HEK293T (cell line): ENCODE results near the gene BLOC1S3.

Experiments
- CTCF ChIA-PET: fragments of 350-600 bp; formaldehyde crosslinking; extraction: SDS; loops from one replicate; lab custom pipeline; 2021; ENCODE audit warnings: antibody characterized with exemption, inconsistent platforms; lab: Yijun Ruan, JAX
- POLR2A ChIA-PET: fragments of 350-600 bp; formaldehyde crosslinking; extraction: SDS; loops from one replicate; lab custom pipeline; 2020; ENCODE audit warnings: antibody characterized with exemption, inconsistent platforms; lab: Yijun Ruan, JAX
- DNase-seq: peaks from one replicate; pipeline ENCODE4 v3.0.0; 2012; ENCODE audit warnings: mixed read lengths; ENCODE audit errors: extremely low spot score
- ARNT ChIP-seq: fragments of 450-650 bp; IDR thresholded peaks from 2 replicates; pipeline ENCODE4 v1.6.1; 2017; ENCODE audit warnings: mild to moderate bottlenecking
- BHLHE40 ChIP-seq: fragments of 450-650 bp; IDR thresholded peaks from 2 replicates; pipeline ENCODE4 v1.6.1; 2016; ENCODE audit warnings: mild to moderate bottlenecking, moderate library complexity, borderline replicate concordance
- CTBP1 ChIP-seq: fragments of 450-650 bp; IDR thresholded peaks from 2 replicates; pipeline ENCODE4 v1.6.1; 2016; ENCODE audit warnings: borderline replicate concordance
- ELF4 ChIP-seq: fragments of 450-650 bp; IDR thresholded peaks from 2 replicates; pipeline ENCODE4 v1.6.1; 2017; ENCODE audit warnings: antibody characterized with exemption
- FOXA1 ChIP-seq: fragments of 450-650 bp; IDR thresholded peaks from 2 replicates; pipeline ENCODE4 v1.6.1; 2016; ENCODE audit warnings: mild to moderate bottlenecking
- FOXK2 ChIP-seq: fragments of 450-650 bp; IDR thresholded peaks from 2 replicates; pipeline ENCODE4 v1.6.1; 2016; ENCODE audit warnings: mild to moderate bottlenecking
- FOXM1 ChIP-seq: fragments of 450-650 bp; IDR thresholded peaks from 2 replicates; pipeline ENCODE4 v1.6.1; 2017; ENCODE audit warnings: mild to moderate bottlenecking, borderline replicate concordance
- HDGF ChIP-seq: fragments of 450-650 bp; IDR thresholded peaks from 2 replicates; pipeline ENCODE4 v1.6.1; 2017; ENCODE audit warnings: antibody characterized with exemption, borderline replicate concordance
- L3MBTL2 ChIP-seq: fragments of 450-650 bp; conservative IDR thresholded peaks from 2 replicates; pipeline ENCODE4 v1.6.1; 2016; ENCODE audit warnings: mild to moderate bottlenecking
- LEF1 ChIP-seq: fragments of 450-650 bp; IDR thresholded peaks from 2 replicates; pipeline ENCODE4 v1.6.1; 2017; ENCODE audit warnings: mild to moderate bottlenecking, borderline replicate concordance
- NFRKB ChIP-seq: fragments of 450-650 bp; IDR thresholded peaks from 2 replicates; pipeline ENCODE4 v1.6.1; 2016; ENCODE audit warnings: mild to moderate bottlenecking, moderate library complexity
- SP1 ChIP-seq: fragments of 450-650 bp; IDR thresholded peaks from 2 replicates; pipeline ENCODE4 v1.6.1; 2017
- SUZ12 ChIP-seq: fragments of 450-650 bp; IDR thresholded peaks from 2 replicates; pipeline ENCODE4 v1.6.1; 2016; ENCODE audit warnings: mild to moderate bottlenecking
- TARDBP ChIP-seq: fragments of 450-650 bp; IDR thresholded peaks from 2 replicates; pipeline ENCODE4 v1.6.1; 2016
- ZNF384 ChIP-seq: fragments of 450-650 bp; IDR thresholded peaks from 2 replicates; pipeline ENCODE4 v1.6.1; 2016
- TF ChIP-seq, protein P1 (sequence below): fragments of 450-650 bp; IDR thresholded peaks from 2 replicates; pipeline ENCODE4 v1.6.1; 2016

Gene BLOC1S3

DNA sequence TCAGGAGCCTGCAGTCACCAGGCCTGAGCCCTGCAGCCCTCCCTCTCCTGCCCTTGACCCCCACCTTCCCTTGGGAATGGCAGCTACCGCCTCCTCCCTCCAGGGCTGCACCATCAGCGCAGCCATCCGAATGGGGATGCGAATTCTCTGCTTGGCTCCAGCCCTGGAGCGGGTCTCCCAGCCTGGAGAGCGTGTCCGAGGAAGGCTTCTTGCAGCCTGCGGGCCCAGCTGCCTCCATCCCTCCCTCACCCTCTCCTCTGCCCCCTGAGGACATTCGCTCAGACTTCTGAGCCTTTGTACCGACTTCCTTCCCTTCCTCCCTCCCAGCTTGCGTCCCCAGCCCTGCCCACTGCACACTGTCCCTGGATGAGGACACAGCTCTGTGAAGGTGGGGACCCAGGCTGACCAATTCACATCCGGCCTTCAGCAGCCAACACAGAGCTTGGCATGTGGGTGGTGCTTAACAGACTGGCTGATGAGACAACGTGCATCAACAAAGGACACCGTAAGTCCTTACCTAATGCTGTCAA, 11.8 kb upstream of the BLOC1S3 start:
- ChIA-PET CTCF (no interaction called here), POLR2A (interaction anchor here (2.2 kb wide), 1 partner anchor 11 kb away, joined by 8 read pairs; the partner anchor contains the start of genes BLOC1S3 and TRAPPC6A)
- TF ChIP-seq FOXA1 (no peak), BHLHE40 (no peak), NFRKB (no peak), SP1 (no peak), FOXK2 (no peak), ARNT (no peak), LEF1 (no peak), FOXM1 (no peak), TARDBP (no peak), ZNF384 (no peak), HDGF (no peak), ELF4 (no peak), SUZ12 (no peak), L3MBTL2 (no peak), CTBP1 (no peak)
- TF ChIP-seq, protein P1, sequence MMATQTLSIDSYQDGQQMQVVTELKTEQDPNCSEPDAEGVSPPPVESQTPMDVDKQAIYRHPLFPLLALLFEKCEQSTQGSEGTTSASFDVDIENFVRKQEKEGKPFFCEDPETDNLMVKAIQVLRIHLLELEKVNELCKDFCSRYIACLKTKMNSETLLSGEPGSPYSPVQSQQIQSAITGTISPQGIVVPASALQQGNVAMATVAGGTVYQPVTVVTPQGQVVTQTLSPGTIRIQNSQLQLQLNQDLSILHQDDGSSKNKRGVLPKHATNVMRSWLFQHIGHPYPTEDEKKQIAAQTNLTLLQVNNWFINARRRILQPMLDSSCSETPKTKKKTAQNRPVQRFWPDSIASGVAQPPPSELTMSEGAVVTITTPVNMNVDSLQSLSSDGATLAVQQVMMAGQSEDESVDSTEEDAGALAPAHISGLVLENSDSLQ = no peak
- no peak for DNase-seq

DNA sequence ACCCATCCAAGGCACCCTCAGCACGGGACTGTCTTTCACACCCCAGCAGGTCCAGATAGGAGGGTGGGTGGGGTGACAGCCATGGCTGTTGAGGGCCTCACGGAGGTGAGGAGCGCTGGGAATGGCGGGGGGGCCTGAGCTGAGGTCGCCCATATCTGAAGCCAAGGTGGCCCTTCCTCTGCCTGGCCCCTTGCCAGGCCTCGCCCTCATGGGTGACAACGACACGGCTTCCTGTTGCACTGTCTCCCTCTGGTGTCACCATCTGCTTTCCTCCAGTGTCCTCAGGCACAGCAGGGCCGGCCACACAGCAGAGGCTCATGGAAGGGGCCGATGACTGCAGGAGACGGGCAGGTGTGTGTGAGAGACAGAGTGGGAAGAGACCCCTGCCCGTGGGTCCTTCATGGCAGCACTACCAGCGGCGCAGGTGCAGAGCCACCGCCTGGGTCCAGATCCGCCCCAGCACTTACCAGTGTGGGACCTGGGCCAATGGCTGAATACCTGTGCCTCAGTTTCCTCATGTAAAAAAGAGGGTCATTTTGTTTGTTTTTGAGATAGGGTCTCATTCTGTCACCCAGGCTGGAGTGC, 9.7 kb upstream of the BLOC1S3 start:
- no peak for DNase-seq
- no peak for TF ChIP-seq ELF4
- no peak for TF ChIP-seq CTBP1
- TF ChIP-seq FOXK2 = no peak
- no peak for TF ChIP-seq FOXM1
- no peak for TF ChIP-seq SUZ12
- TF ChIP-seq L3MBTL2 = no peak
- no peak for TF ChIP-seq LEF1
- CTCF ChIA-PET = no interaction called here
- POLR2A ChIA-PET = no interaction called here

DNA sequence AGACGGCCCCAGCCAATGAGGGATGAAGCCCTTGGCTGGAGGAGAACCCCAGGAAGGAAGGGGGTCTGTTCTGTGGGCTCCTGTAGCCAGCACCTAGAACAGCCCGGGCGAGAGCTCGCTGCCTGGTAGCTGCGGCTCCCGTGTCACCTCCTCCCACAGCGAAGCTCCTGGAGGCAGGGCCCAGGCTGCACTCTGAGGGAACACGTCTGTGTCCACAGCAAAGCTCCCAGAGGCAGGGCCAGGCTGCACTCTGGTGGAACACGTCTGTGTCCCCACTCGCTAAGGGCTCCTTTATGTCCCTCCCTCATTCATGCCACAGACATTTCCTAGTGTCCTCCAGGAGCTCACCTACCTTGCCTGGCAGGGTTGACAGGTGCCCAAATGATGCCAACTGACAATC, 9.0 kb upstream of the BLOC1S3 start:
- POLR2A ChIA-PET = no interaction called here
- no peak for TF ChIP-seq ELF4
- TF ChIP-seq LEF1 = no peak
- no peak for TF ChIP-seq HDGF
- TF ChIP-seq FOXK2 = no peak
- TF ChIP-seq FOXM1 = no peak
- TF ChIP-seq, protein P1 = no peak
- TF ChIP-seq ZNF384 = no peak
- TF ChIP-seq SP1 = no peak
- no peak for TF ChIP-seq CTBP1
- no peak for TF ChIP-seq SUZ12
- no peak for TF ChIP-seq L3MBTL2
- TF ChIP-seq FOXA1 = no peak
- no peak for TF ChIP-seq BHLHE40
- no peak for TF ChIP-seq TARDBP
- no peak for TF ChIP-seq NFRKB
- no peak for TF ChIP-seq ARNT

DNA sequence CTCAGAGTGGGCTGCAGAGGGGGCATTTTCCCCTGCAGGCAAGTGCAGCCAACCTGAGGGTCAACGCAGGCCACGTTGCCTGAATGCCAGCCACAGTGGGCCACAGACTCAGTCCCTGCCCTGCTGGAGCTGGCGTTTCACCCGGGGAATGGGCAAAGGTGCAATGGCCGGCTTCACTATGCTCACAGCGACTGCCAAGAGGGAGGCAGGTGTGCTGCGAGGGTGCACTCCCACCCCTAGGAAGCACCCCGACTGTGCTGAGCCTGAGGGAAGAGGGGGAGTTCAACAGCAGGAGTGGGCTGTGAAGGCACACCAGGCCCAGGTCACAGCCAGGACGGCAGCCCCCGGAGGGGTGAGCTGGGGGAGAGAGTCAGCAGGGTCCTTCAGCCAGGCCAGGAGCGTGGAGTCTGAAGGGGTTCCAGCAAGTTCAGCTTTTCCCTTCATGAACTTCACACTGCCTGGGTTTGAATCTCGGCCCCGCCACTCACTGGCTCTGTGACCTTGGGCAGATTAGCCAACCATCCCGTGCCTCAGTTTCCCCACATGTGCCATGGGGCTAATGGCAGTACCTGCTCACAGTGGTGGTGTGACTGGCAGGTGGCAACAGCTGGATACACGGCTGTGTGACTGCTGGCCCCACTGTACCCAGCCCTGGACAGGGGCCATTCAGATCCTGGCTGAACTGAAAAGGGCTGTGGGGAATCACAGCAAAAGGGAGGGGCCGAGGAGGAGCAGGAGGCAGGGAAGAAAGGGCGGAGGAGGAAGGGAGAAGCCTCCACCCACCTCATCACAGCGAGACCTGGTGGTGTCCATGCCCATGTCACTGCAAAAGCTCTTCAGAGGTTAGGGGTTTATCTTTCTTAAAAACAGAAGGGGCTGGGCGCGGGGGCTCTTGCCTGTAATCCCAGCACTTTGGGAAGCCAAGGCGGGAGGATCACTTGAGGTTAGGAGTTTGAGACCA, 8.2 kb upstream of the BLOC1S3 start:
- TF ChIP-seq FOXM1 = no peak
- ChIA-PET POLR2A (no interaction called here), CTCF (no interaction called here)
- DNase-seq = no peak

More for the DNA sequence above, 9.0 kb upstream of the BLOC1S3 start:
- no peak for DNase-seq
- CTCF ChIA-PET = no interaction called here

DNA sequence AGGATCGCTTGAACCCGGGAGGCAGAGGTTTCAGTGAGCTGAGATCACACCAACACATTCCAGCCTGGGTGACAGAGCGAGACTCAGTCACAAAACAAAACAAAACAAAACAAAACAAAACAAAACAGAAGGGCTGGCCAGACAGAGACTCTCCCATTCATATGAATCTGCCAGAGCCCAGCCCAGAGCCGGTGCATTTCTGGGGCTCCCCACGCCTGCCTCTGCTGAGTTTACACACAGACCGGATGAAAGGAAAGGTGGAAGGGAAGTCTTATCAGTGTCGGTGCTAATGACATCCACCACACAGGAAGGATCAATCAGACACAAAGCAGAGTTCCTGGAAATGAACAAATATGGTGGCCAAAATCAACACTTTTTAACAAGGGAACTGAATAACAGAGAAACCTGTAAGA, 7.4 kb upstream of the BLOC1S3 start:
- no peak for TF ChIP-seq LEF1
- TF ChIP-seq, protein P1 = no peak
- TF ChIP-seq ELF4 = no peak
- no peak for TF ChIP-seq ARNT
- TF ChIP-seq ZNF384 = no peak
- TF ChIP-seq FOXK2 = no peak
- ChIA-PET POLR2A (no interaction called here), CTCF (no interaction called here)
- DNase-seq = no peak

DNA sequence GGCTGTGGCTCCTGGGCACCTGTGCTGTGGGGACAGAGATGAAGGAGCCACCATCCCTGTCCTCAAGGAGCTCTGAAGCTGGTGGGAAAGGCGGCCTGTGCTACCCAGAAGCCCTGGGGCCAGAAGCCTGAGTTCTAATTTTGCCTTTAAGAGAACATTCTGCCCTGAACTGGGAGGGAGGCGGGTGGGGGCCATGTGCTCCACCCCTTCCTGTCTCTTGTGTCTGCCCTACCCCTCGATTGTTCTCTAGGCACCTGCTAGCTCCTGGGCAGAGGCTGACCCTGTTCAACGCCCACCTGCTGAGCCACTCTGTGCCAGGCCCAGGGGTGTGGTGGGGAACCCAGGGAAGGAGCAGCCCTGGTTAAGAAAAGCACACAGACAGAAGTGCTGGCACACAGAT, 6.4 kb upstream of the BLOC1S3 start:
- ChIA-PET POLR2A (no interaction called here), CTCF (no interaction called here)
- no peak for DNase-seq
- TF ChIP-seq NFRKB = no peak
- TF ChIP-seq SP1 = no peak
- no peak for TF ChIP-seq TARDBP
- TF ChIP-seq CTBP1 = no peak
- TF ChIP-seq, protein P1 = no peak
- TF ChIP-seq FOXK2 = no peak
- no peak for TF ChIP-seq FOXM1
